Activated naive CD4-positive, alpha-beta T cell treated with anti-CD3 and anti-CD28 coated beads, Interleukin-2, amount 50 U/mL, for 24 hours (primary cell): ENCODE data around the gene GOLGA8K.
"Not testable (repeated sequence)": the region's sequence is repeated elsewhere in the genome, so short reads cannot be mapped to it uniquely, and the experiment has no call there.

ENCODE experiments used
- H3K27ac Mint-ChIP-seq: one replicate; pipeline ENCODE4 v1.8.0; 2021; ENCODE audit warnings: mild to moderate bottlenecking, mixed read lengths
- H3K27me3 Mint-ChIP-seq: one replicate; pipeline ENCODE4 v1.8.0; 2021; ENCODE audit warnings: mixed read lengths
- H3K36me3 Mint-ChIP-seq: one replicate; pipeline ENCODE4 v1.8.0; 2021; ENCODE audit warnings: mixed read lengths
- H3K4me1 Mint-ChIP-seq: one replicate; pipeline ENCODE4 v1.8.0; 2021; ENCODE audit warnings: mixed read lengths
- H3K4me3 Mint-ChIP-seq: one replicate; pipeline ENCODE4 v1.8.0; 2021; ENCODE audit warnings: mild to moderate bottlenecking, mixed read lengths
- H3K9me3 Mint-ChIP-seq: one replicate; pipeline ENCODE4 v1.8.0; 2021; ENCODE audit warnings: mixed read lengths

The GOLGA8K gene

DNA sequence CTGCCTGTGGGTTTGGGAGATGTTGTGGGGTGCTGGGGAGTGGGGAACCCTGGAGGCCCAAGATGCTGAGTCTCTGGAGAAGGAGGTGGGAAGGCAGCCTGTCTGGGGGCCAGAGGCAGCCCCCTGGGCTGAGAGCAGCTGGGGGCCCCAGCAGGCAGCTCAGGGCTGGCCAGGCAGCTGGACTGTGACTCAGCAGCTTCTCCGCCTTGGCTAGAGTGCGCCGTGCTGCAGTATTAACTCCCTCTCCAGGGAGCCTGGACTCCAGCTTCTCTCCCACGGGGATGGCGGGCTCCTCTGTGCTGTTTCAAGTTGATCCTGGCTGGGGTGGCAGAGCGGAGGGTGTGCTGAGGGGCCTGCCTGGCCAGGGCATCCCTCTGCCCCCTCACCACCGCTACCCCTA lies 36.6 kb downstream of the GOLGA8K start:
- not testable (repeated sequence) for H3K4me3 Mint-ChIP-seq, H3K27me3 Mint-ChIP-seq, H3K27ac Mint-ChIP-seq, H3K4me1 Mint-ChIP-seq, H3K36me3 Mint-ChIP-seq, H3K9me3 Mint-ChIP-seq

DNA sequence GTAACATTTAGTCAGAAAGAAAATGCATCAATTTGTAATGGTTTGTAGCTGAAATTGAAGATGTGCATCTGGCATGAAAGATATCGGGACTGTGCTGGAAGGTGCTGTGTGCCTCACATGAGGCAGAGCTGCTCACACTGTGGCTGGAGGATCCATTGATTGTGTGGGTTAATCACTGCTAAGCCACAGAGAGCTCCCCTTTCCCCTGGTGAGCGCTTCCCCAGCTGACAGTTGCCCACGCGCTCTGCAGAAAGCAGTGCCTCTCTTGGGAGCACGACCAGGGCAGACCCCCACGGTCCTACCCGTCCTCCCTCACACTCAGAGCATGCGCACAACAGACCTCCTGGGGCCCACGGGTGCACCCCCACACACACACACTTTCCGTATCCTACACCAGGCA lies 37.1 kb downstream of the GOLGA8K start:
- H3K4me1 Mint-ChIP-seq, H3K27ac Mint-ChIP-seq, H3K27me3 Mint-ChIP-seq, H3K4me3 Mint-ChIP-seq, H3K9me3 Mint-ChIP-seq, H3K36me3 Mint-ChIP-seq: not testable (repeated sequence)

DNA sequence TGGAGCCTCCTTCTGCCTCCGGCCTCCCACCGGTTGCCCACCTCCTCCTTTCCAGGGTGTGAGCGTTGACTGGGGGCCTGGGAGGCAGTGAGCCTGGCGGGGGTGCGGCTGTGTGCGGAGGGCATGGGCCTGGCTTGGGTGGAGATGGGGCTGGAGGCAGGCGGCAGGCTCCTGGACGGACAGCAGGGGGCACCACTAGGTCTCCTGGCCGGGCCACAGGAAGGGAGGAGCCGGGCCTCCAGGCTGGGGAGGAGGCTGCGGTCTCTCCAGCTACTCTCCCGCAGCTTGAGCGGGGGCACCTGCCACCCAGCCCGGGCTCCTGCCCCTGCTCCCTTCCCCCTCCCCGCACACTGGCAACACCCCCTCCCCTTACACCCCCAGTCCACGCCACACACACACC lies 38.1 kb downstream of the GOLGA8K start:
- H3K4me3 Mint-ChIP-seq, H3K4me1 Mint-ChIP-seq, H3K27ac Mint-ChIP-seq, H3K27me3 Mint-ChIP-seq, H3K9me3 Mint-ChIP-seq, H3K36me3 Mint-ChIP-seq: not testable (repeated sequence)

DNA sequence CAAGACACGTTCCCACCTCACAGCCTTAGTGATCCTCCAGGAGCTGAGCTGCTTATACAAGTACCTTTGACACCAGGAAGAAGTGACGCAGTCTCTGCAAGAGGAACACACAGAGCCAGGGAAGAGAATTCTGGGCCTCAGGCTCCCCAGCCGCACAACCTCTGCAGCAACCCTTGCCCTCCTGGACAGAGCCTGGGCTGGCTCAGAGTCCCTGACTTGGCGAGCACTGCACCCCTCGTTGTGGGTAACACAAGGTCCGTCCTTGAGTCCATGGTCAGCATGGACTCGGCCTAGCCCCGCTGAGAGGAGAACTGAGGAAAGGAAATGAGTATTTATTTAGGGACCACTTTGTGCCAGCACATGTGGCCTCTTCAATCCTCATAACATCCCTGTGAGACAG lies 39.6 kb downstream of the GOLGA8K start:
- H3K4me1 Mint-ChIP-seq, H3K27me3 Mint-ChIP-seq, H3K27ac Mint-ChIP-seq, H3K4me3 Mint-ChIP-seq, H3K9me3 Mint-ChIP-seq, H3K36me3 Mint-ChIP-seq: not testable (repeated sequence)

DNA sequence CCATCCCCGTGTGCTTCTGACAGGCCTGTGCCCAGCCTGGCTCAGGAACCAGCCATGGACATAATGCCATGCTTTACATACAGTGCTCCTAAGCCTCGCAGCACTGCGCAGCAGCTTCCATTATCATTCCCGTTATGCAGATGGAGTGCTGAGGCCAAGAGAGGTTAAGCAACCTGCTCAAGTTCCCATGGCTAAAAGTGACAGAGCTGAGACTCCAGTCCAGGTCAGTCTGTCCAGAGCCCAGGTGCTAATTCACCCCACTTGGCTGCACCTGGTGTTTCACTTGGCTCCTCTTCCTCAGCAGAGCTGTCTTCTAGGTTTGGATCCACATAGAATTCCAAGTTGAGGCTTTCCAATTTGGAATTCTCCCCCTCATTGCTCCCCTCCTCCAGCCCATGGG lies 41.4 kb downstream of the GOLGA8K start:
- H3K27ac Mint-ChIP-seq, H3K36me3 Mint-ChIP-seq: not testable (repeated sequence)

DNA sequence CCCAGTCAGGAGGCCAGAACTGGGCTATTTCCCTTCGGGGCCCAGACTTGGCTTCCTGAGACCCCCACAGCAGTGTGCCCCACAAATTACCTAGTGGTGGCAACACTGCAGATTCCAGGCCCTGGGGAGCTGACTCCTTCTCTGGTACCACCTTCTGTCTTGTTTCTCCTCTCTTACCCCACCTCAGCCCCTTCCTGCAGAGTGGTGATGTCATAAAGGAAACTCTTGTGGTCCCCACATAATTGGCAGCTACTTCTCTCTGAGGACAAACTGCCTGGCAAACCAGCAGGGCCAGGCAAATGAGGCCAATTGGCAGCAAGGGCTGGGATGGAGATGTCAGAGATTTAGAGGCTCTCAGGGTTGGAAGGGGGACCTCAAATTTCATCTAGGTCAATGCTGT lies 44.6 kb downstream of the GOLGA8K start:
- not testable (repeated sequence) for H3K27ac Mint-ChIP-seq, H3K36me3 Mint-ChIP-seq, H3K9me3 Mint-ChIP-seq, H3K4me3 Mint-ChIP-seq, H3K4me1 Mint-ChIP-seq, H3K27me3 Mint-ChIP-seq

More for the DNA sequence above, 41.4 kb downstream of the GOLGA8K start:
- H3K4me3 Mint-ChIP-seq, H3K4me1 Mint-ChIP-seq, H3K27me3 Mint-ChIP-seq, H3K9me3 Mint-ChIP-seq: not testable (repeated sequence)

DNA sequence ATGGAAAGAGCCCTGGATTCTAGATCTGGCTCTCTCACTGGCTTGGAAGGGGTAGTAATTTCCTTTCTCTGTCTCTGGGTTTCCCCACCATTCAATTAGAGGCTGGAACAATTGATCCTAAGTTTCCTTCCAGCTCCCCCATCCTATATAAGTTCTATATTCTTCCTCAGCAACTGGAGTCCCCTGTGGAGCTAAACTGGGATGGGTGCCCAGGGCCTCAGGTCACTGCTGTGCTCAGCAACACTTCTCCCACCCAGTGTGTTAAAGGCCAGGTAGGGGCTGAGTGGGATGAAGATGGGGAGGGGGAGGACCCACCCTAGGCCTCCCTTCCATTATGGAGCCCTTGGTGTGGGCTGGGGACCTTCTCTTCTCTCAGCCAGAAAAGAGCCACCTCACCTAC lies 46.2 kb downstream of the GOLGA8K start:
- H3K4me1 Mint-ChIP-seq, H3K9me3 Mint-ChIP-seq, H3K27ac Mint-ChIP-seq: not testable (repeated sequence)

DNA sequence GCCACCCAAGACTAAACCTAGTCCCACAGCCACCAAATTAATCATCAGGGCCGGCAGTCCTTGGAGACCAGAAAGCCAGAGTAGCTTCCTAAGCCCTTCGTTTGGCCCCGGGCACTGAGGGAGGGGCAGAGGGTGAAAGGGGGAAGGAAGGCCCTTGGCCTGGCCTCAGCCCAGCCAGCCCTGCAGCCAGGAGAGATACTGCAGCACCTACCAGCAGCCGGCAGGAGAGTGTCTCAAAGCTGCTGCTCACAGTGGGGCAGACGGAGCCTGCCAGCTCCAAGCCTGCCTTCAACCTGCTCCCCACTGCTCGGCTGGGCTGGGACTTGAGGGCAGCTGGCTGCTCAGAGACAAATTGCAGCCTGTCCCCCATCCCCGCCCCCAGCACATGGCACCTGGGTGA lies 50.3 kb downstream of the GOLGA8K start:
- not testable (repeated sequence) for H3K9me3 Mint-ChIP-seq, H3K27me3 Mint-ChIP-seq, H3K36me3 Mint-ChIP-seq, H3K4me3 Mint-ChIP-seq, H3K4me1 Mint-ChIP-seq, H3K27ac Mint-ChIP-seq

More for the DNA sequence above, 46.2 kb downstream of the GOLGA8K start:
- not testable (repeated sequence) for H3K36me3 Mint-ChIP-seq, H3K27me3 Mint-ChIP-seq, H3K4me3 Mint-ChIP-seq

DNA sequence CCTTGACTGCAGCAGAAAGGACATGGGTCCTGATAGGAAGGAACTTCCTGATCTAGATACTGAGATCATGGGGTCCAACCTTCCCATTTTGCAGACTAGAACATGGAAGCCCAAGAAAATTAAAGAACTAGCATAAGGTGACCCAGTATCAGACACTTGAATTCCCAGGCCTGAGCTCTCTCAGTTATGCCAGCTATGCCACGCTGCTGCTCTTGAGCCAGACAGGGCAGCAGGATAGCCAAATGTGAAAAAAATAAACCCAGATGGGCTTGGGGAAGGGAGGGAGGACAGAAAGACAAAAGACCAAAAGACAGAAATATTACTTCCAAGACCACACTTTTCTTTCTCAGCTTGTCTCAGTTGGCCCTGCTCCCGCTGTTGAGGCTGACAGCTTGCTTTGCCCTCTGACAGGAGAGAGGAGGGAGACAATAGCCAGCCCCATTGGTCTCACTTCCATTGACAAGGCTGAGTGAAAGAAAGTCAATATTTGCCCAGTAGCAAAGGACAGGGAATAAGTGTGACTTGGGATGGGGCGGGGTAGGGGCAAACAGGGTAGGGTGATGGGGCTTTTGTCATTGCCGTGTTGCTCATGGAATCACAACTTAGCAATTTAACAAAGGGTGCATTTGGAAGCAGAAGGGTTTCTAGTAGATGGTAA lies 52.4 kb downstream of the GOLGA8K start:
- not testable (repeated sequence) for H3K27me3 Mint-ChIP-seq

DNA sequence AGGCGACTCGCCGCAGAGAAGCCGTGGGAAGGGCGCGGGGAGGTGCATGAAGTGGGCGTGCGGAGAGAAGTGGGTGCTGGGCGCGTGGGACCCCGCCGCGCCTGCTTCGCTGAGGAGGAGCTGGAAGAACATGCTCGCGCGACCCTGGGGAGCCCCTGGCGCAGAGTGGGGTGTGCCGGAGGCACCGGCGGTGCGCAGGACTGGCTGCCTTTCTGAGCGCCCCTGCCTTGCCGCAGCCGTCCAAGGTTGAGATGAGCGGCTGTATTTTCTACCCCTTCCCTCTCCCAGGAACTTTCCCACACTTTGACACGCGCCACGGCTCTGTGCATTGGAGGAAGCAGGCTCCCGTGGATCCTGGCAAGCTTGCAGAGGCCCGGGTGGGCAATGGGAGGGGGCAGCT lies 56.1 kb downstream of the GOLGA8K start:
- H3K9me3 Mint-ChIP-seq, H3K4me1 Mint-ChIP-seq, H3K27me3 Mint-ChIP-seq, H3K4me3 Mint-ChIP-seq, H3K36me3 Mint-ChIP-seq, H3K27ac Mint-ChIP-seq: not testable (repeated sequence)

More for the DNA sequence above, 52.4 kb downstream of the GOLGA8K start:
- not testable (repeated sequence) for H3K27ac Mint-ChIP-seq, H3K36me3 Mint-ChIP-seq, H3K9me3 Mint-ChIP-seq, H3K4me1 Mint-ChIP-seq, H3K4me3 Mint-ChIP-seq

DNA sequence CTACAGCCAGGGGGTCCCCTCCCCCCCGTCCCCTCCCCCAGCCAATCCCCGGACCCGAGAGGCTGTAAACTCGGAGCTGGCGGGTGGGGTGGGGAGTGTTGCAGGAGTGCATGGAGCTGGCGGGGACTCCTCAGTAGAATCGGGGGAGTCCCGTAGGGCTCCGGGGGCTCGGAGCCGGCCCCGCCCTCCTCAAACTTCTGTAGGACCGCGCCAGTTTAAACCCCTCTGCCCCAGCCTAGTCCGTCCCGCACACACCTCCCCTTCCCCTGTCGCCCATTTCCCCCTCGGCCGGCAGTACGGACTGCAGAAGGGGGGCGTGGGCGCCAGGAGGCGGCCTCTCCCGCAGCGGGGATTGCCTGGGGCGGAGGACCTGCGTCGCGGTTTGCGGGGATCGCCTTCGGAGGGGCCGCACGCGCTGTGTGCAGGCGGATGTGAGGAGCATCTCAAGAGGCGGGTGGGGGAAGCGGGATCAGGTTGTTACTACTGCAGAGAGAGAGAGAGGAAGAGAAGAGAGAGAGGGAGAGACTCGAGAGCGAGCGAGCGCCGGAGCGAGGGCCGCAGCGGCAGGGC lies 57.0 kb downstream of the GOLGA8K start:
- not testable (repeated sequence) for H3K36me3 Mint-ChIP-seq, H3K9me3 Mint-ChIP-seq, H3K27ac Mint-ChIP-seq, H3K4me1 Mint-ChIP-seq, H3K4me3 Mint-ChIP-seq, H3K27me3 Mint-ChIP-seq

DNA sequence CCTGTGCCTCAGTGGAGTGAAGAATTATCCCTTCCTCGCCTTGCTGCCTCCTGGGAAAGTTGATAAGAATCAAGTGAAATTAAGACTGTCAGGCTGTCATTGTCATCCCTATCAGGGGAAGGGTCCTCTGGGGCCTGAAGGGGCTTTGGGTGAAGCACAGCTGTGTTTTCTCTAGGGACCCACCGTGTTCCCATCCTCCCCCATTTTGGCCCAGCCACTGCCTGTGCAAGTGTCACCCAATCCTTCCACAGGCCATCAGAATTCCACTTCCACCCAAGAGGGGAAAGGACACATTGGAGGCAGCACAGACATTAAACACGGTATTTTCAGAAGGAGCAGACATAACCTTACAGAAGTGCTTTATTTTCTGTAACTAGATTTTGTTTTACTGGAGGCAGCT lies 59.2 kb downstream of the GOLGA8K start:
- not testable (repeated sequence) for H3K4me1 Mint-ChIP-seq, H3K27me3 Mint-ChIP-seq, H3K9me3 Mint-ChIP-seq, H3K27ac Mint-ChIP-seq, H3K4me3 Mint-ChIP-seq, H3K36me3 Mint-ChIP-seq
